PC-9 (cell line): ENCODE measurements around the gene RPL9.

ENCODE experiments used
- EZH2 ChIP-seq: fragments of 200-600 bp; sonication (generic); IDR thresholded peaks from 2 replicates; pipeline ENCODE4 v1.8.0; 2017; ENCODE audit warnings: antibody characterized with exemption, low read depth
- TF ChIP-seq, protein P1 (sequence below): fragments of 200-600 bp; sonication (generic); conservative IDR thresholded peaks from 2 replicates; pipeline ENCODE4 v1.6.1; 2017; ENCODE audit warnings: mixed run types, antibody characterized with exemption, mild to moderate bottlenecking, moderate library complexity

DNA sequence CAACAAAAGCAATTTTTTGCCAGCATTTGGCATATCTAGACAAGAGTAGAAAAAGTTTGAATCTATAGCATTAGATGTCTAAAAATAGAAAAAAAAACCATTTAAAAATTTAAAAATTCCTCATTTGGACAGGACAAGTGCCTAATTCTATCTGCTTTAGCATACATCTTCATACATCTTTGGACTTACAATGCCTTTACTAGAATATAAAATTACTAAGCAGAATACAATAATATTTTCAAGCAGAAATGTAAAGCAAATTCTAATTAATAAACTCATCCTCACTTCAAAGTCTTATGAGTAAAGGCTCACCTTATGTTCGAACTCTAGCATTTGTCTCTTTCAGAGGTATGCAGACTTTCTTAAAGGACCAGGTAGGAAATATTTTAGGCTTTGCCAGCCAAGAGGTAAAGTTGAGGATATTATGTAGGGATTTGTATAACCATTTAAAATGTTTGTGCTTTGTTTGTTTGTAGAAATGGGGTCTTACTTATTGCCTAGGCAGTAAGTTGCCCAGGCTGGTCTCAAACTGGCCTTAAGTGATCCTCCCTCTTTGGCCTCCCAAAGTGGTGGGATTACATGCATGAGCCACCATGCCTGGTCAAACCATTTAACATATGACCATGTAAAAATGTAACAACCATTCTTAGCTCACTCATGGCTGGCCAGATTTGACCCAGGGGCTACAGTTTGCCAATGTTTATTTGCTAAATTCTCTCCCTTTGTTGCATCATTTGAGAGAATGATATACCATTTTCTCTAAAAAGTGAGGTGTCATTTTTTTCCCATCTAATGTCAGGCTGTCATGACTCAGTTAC lies 39.4 kb upstream of the RPL9 start:
- TF ChIP-seq, protein P1, sequence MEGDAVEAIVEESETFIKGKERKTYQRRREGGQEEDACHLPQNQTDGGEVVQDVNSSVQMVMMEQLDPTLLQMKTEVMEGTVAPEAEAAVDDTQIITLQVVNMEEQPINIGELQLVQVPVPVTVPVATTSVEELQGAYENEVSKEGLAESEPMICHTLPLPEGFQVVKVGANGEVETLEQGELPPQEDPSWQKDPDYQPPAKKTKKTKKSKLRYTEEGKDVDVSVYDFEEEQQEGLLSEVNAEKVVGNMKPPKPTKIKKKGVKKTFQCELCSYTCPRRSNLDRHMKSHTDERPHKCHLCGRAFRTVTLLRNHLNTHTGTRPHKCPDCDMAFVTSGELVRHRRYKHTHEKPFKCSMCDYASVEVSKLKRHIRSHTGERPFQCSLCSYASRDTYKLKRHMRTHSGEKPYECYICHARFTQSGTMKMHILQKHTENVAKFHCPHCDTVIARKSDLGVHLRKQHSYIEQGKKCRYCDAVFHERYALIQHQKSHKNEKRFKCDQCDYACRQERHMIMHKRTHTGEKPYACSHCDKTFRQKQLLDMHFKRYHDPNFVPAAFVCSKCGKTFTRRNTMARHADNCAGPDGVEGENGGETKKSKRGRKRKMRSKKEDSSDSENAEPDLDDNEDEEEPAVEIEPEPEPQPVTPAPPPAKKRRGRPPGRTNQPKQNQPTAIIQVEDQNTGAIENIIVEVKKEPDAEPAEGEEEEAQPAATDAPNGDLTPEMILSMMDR: no peak
- TF ChIP-seq EZH2: no peak
